GM23338 (cell line): ENCODE data around the gene PSORS1C1. TPM values are rescaled to one million over a fixed set of nuclear protein-coding genes. Genes with fewer than 3 reads are reported as not detected.

ENCODE experiments used
- ATAC-seq: fragments of 200-7000 bp; cut with Tn5 transposase; 3 replicates; pipeline ENCODE4 v1.9.1; 2020
- DNase-seq: peaks from one replicate; pipeline ENCODE4 v3.0.0-alpha.2; 2015; ENCODE audit warnings: low spot score
- H2AFZ ChIP-seq: fragments of 200-600 bp; sonication (generic); 2 replicates; pipeline ENCODE4 v1.8.0; 2016; ENCODE audit warnings: antibody characterized with exemption, mild to moderate bottlenecking, moderate library complexity
- H3F3A ChIP-seq: fragments of 200-600 bp; sonication (generic); replicated peaks from 2 replicates; pipeline ENCODE4 v1.8.0; 2017; ENCODE audit warnings: antibody characterized with exemption, mixed run types, low read depth
- H3K27ac ChIP-seq: fragments of 200-600 bp; sonication (generic); 2 replicates; pipeline ENCODE4 v1.6.1; 2016; ENCODE audit warnings: low read depth
- H3K27me3 ChIP-seq: fragments of 200-600 bp; sonication (generic); 2 replicates; pipeline ENCODE4 v1.8.0; 2016; ENCODE audit warnings: mild to moderate bottlenecking, mixed run types, moderate library complexity; ENCODE audit not compliant: insufficient read depth
- H3K36me3 ChIP-seq: fragments of 200-600 bp; sonication (generic); 2 replicates; pipeline ENCODE4 v1.8.0; 2016; ENCODE audit warnings: mild to moderate bottlenecking; ENCODE audit not compliant: insufficient read depth
- H3K4me1 ChIP-seq: fragments of 200-600 bp; sonication (generic); 2 replicates; pipeline ENCODE4 v1.8.0; 2016; ENCODE audit warnings: mild to moderate bottlenecking, moderate library complexity; ENCODE audit not compliant: insufficient read depth
- H3K4me2 ChIP-seq: fragments of 200-600 bp; sonication (generic); 2 replicates; pipeline ENCODE4 v1.7.1; 2017; ENCODE audit warnings: mixed run types
- H3K4me3 ChIP-seq: fragments of 200-600 bp; sonication (generic); 2 replicates; pipeline ENCODE4 v1.6.1; 2016; ENCODE audit warnings: mixed run types
- H3K79me2 ChIP-seq: fragments of 200-600 bp; sonication (generic); replicated peaks from 2 replicates; pipeline ENCODE4 v1.8.0; 2017; ENCODE audit warnings: mild to moderate bottlenecking; ENCODE audit not compliant: insufficient read depth
- H3K9me2 ChIP-seq: fragments of 200-600 bp; sonication (generic); 2 replicates; pipeline ENCODE4 v1.8.0; 2017; ENCODE audit not compliant: insufficient read depth
- H4K20me1 ChIP-seq: fragments of 200-600 bp; sonication (generic); replicated peaks from 2 replicates; pipeline ENCODE4 v1.8.0; 2017; ENCODE audit warnings: mild to moderate bottlenecking; ENCODE audit not compliant: insufficient read depth
- H3K27ac Mint-ChIP-seq: 2 replicates; pipeline ENCODE4 v1.8.0; 2020; ENCODE audit warnings: inconsistent platforms, mild to moderate bottlenecking, moderate library complexity, mixed read lengths
- H3K27me3 Mint-ChIP-seq: 3 replicates; pipeline ENCODE4 v1.8.0; 2022; ENCODE audit warnings: low read depth, mild to moderate bottlenecking, moderate library complexity, mixed read lengths, inconsistent platforms; ENCODE audit not compliant: insufficient read depth, poor library complexity
- H3K36me3 Mint-ChIP-seq: 3 replicates; pipeline ENCODE4 v1.8.0; 2021; ENCODE audit warnings: low read depth, mild to moderate bottlenecking, inconsistent platforms, moderate library complexity, mixed read lengths
- H3K4me1 Mint-ChIP-seq: 3 replicates; pipeline ENCODE4 v1.8.0; 2020; ENCODE audit warnings: mild to moderate bottlenecking, inconsistent platforms, mixed read lengths
- H3K4me3 Mint-ChIP-seq: 3 replicates; pipeline ENCODE4 v1.8.0; 2021; ENCODE audit warnings: moderate library complexity, mild to moderate bottlenecking, inconsistent platforms, mixed read lengths
- H3K9me3 Mint-ChIP-seq: 3 replicates; pipeline ENCODE4 v1.8.0; 2020; ENCODE audit warnings: moderate library complexity, mild to moderate bottlenecking, inconsistent platforms, mixed read lengths
- CREB1 ChIP-seq: fragments of 250-450 bp; sonication (Bioruptor Pico); IDR thresholded peaks from 2 replicates; pipeline ENCODE4 v1.5.0; 2020; ENCODE audit warnings: low read depth, mild to moderate bottlenecking, moderate library complexity
- EZH2 ChIP-seq: fragments of 200-600 bp; sonication (generic); IDR thresholded peaks from one replicate; pipeline ENCODE4 v1.8.0; 2017; ENCODE audit warnings: antibody characterized with exemption, mild to moderate bottlenecking, low read depth; ENCODE audit not compliant: unreplicated experiment
- EZH2phosphoT487 ChIP-seq: fragments of 200-600 bp; sonication (generic); IDR thresholded peaks from one replicate; pipeline ENCODE4 v1.8.1; 2018; ENCODE audit warnings: antibody characterized with exemption; ENCODE audit not compliant: unreplicated experiment
- JUNB ChIP-seq: IDR thresholded peaks from one replicate; pipeline ENCODE4 v1.6.1; 2016; ENCODE audit warnings: antibody characterized with exemption; ENCODE audit not compliant: unreplicated experiment
- NANOG ChIP-seq: IDR thresholded peaks from 2 replicates; pipeline ENCODE4 v1.6.1; 2016; ENCODE audit warnings: antibody characterized with exemption, borderline replicate concordance
- POLR2AphosphoS5 ChIP-seq: IDR thresholded peaks from 2 replicates; pipeline ENCODE4 v1.6.1; 2016; ENCODE audit warnings: antibody characterized with exemption, low read depth
- STAT1 ChIP-seq: IDR thresholded peaks from one replicate; pipeline ENCODE4 v1.6.1; 2016; ENCODE audit warnings: antibody characterized with exemption; ENCODE audit not compliant: unreplicated experiment
- ZNF114 ChIP-seq: fragments of 250-450 bp; sonication (Bioruptor Pico); IDR thresholded peaks from 2 replicates; pipeline ENCODE4 v1.5.0; 2020; ENCODE audit warnings: mild to moderate bottlenecking, moderate library complexity
- ZNF331 ChIP-seq: fragments of 250-450 bp; sonication (Bioruptor Pico); IDR thresholded peaks from 2 replicates; pipeline ENCODE4 v1.5.0; 2020; ENCODE audit warnings: low read depth, mild to moderate bottlenecking, moderate library complexity
- polyA plus RNA-seq: library from polyadenylated mRNA; unstranded; fragments of >200 nt; fragmentation: Nextera tagmentation; extraction: Ambion mirVana; gene quantifications from 2 replicates; pipeline ENCODE4 v1.2.1, GENCODE V29; 2016
- total RNA-seq: library from RNA; depleted of rRNA; stranded (reverse); fragments of >200 nt; shearing (Covaris generic); gene quantifications from 2 replicates; pipeline ENCODE4 v1.2.3, GENCODE V29; 2014
- TF ChIP-seq, protein P1 (sequence below): fragments of 250-450 bp; sonication (Bioruptor Pico); IDR thresholded peaks from 2 replicates; pipeline ENCODE4 v1.5.0; 2020; ENCODE audit warnings: mild to moderate bottlenecking, moderate library complexity
- TF ChIP-seq, protein P2 (sequence below), 2 experiments: fragments of 200-600 bp in 1 of 2; sonication (generic) in 1 of 2; conservative IDR thresholded peaks; 2 replicates each; pipeline versions ENCODE4 v1.5.1 to v1.6.1; 2016 to 2017; ENCODE audit warnings: antibody characterized with exemption in 2 of 2, low read depth in 2 of 2, mild to moderate bottlenecking in 2 of 2, moderate library complexity in 1 of 2
- TF ChIP-seq, protein P3 (sequence below): IDR thresholded peaks from 2 replicates; pipeline ENCODE4 v1.6.1; 2016; ENCODE audit warnings: antibody characterized with exemption
- TF ChIP-seq, protein P4 (sequence below): IDR thresholded peaks from one replicate; pipeline ENCODE4 v1.6.1; 2018; ENCODE audit warnings: antibody characterized with exemption; ENCODE audit not compliant: unreplicated experiment

PSORS1C1 gene
- total and polyA plus RNA-seq, 2 experiments from 2014 or later: not detected

DNA sequence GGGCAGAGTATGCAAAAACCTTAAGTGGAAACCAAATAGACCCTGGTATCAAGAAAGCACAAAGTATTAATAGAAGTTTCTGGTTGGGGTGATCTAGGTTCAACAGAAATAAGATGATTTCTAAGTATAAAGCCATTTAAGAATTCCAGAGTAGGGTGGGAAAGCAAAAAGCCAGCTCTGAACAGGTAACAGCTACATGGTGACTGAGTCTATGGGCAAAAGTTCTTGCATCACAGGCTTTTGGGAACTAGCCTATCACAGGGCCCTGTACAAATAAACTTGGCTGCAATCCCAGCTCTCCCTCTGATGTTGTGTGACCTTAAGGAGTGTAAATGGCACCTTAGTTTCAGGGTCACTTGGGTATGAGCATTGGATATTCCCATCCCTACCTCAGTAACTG lies 49.3 kb downstream of the PSORS1C1 start:
- TF ChIP-seq EZH2: no peak
- TF ChIP-seq, protein P1, sequence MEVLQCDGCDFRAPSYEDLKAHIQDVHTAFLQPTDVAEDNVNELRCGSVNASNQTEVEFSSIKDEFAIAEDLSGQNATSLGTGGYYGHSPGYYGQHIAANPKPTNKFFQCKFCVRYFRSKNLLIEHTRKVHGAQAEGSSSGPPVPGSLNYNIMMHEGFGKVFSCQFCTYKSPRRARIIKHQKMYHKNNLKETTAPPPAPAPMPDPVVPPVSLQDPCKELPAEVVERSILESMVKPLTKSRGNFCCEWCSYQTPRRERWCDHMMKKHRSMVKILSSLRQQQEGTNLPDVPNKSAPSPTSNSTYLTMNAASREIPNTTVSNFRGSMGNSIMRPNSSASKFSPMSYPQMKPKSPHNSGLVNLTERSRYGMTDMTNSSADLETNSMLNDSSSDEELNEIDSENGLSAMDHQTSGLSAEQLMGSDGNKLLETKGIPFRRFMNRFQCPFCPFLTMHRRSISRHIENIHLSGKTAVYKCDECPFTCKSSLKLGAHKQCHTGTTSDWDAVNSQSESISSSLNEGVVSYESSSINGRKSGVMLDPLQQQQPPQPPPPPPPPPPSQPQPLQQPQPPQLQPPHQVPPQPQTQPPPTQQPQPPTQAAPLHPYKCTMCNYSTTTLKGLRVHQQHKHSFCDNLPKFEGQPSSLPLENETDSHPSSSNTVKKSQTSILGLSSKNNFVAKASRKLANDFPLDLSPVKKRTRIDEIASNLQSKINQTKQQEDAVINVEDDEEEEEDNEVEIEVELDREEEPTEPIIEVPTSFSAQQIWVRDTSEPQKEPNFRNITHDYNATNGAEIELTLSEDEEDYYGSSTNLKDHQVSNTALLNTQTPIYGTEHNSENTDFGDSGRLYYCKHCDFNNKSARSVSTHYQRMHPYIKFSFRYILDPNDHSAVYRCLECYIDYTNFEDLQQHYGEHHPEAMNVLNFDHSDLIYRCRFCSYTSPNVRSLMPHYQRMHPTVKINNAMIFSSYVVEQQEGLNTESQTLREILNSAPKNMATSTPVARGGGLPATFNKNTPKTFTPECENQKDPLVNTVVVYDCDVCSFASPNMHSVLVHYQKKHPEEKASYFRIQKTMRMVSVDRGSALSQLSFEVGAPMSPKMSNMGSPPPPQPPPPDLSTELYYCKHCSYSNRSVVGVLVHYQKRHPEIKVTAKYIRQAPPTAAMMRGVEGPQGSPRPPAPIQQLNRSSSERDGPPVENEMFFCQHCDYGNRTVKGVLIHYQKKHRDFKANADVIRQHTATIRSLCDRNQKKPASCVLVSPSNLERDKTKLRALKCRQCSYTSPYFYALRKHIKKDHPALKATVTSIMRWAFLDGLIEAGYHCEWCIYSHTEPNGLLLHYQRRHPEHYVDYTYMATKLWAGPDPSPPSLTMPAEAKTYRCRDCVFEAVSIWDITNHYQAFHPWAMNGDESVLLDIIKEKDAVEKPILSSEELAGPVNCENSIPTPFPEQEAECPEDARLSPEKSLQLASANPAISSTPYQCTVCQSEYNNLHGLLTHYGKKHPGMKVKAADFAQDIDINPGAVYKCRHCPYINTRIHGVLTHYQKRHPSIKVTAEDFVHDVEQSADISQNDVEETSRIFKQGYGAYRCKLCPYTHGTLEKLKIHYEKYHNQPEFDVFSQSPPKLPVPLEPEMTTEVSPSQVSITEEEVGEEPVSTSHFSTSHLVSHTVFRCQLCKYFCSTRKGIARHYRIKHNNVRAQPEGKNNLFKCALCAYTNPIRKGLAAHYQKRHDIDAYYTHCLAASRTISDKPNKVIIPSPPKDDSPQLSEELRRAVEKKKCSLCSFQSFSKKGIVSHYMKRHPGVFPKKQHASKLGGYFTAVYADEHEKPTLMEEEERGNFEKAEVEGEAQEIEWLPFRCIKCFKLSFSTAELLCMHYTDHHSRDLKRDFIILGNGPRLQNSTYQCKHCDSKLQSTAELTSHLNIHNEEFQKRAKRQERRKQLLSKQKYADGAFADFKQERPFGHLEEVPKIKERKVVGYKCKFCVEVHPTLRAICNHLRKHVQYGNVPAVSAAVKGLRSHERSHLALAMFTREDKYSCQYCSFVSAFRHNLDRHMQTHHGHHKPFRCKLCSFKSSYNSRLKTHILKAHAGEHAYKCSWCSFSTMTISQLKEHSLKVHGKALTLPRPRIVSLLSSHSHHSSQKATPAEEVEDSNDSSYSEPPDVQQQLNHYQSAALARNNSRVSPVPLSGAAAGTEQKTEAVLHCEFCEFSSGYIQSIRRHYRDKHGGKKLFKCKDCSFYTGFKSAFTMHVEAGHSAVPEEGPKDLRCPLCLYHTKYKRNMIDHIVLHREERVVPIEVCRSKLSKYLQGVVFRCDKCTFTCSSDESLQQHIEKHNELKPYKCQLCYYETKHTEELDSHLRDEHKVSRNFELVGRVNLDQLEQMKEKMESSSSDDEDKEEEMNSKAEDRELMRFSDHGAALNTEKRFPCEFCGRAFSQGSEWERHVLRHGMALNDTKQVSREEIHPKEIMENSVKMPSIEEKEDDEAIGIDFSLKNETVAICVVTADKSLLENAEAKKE (CRISPR knock-in tag): no peak
- no peak for TF ChIP-seq NANOG
- no peak for TF ChIP-seq ZNF331
- no peak for TF ChIP-seq POLR2AphosphoS5
- no peak for TF ChIP-seq CREB1
- TF ChIP-seq, protein P2, sequence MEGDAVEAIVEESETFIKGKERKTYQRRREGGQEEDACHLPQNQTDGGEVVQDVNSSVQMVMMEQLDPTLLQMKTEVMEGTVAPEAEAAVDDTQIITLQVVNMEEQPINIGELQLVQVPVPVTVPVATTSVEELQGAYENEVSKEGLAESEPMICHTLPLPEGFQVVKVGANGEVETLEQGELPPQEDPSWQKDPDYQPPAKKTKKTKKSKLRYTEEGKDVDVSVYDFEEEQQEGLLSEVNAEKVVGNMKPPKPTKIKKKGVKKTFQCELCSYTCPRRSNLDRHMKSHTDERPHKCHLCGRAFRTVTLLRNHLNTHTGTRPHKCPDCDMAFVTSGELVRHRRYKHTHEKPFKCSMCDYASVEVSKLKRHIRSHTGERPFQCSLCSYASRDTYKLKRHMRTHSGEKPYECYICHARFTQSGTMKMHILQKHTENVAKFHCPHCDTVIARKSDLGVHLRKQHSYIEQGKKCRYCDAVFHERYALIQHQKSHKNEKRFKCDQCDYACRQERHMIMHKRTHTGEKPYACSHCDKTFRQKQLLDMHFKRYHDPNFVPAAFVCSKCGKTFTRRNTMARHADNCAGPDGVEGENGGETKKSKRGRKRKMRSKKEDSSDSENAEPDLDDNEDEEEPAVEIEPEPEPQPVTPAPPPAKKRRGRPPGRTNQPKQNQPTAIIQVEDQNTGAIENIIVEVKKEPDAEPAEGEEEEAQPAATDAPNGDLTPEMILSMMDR (conservative IDR thresholded peaks at IDR 0.05; ENCODE audit: low read depth in 2 of 2): no peak
- TF ChIP-seq, protein P3, sequence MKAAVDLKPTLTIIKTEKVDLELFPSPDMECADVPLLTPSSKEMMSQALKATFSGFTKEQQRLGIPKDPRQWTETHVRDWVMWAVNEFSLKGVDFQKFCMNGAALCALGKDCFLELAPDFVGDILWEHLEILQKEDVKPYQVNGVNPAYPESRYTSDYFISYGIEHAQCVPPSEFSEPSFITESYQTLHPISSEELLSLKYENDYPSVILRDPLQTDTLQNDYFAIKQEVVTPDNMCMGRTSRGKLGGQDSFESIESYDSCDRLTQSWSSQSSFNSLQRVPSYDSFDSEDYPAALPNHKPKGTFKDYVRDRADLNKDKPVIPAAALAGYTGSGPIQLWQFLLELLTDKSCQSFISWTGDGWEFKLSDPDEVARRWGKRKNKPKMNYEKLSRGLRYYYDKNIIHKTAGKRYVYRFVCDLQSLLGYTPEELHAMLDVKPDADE: no peak
- TF ChIP-seq STAT1: no peak
- no peak for TF ChIP-seq ZNF114 (CRISPR knock-in tag)
- no peak for TF ChIP-seq EZH2phosphoT487
- TF ChIP-seq JUNB: no peak
- TF ChIP-seq, protein P4, sequence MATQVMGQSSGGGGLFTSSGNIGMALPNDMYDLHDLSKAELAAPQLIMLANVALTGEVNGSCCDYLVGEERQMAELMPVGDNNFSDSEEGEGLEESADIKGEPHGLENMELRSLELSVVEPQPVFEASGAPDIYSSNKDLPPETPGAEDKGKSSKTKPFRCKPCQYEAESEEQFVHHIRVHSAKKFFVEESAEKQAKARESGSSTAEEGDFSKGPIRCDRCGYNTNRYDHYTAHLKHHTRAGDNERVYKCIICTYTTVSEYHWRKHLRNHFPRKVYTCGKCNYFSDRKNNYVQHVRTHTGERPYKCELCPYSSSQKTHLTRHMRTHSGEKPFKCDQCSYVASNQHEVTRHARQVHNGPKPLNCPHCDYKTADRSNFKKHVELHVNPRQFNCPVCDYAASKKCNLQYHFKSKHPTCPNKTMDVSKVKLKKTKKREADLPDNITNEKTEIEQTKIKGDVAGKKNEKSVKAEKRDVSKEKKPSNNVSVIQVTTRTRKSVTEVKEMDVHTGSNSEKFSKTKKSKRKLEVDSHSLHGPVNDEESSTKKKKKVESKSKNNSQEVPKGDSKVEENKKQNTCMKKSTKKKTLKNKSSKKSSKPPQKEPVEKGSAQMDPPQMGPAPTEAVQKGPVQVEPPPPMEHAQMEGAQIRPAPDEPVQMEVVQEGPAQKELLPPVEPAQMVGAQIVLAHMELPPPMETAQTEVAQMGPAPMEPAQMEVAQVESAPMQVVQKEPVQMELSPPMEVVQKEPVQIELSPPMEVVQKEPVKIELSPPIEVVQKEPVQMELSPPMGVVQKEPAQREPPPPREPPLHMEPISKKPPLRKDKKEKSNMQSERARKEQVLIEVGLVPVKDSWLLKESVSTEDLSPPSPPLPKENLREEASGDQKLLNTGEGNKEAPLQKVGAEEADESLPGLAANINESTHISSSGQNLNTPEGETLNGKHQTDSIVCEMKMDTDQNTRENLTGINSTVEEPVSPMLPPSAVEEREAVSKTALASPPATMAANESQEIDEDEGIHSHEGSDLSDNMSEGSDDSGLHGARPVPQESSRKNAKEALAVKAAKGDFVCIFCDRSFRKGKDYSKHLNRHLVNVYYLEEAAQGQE: no peak

More for the DNA sequence above, 49.3 kb downstream of the PSORS1C1 start:
- peaks cover 40% of the 10 kb centered on the region for H3K36me3 ChIP-seq
- no peak for ATAC-seq
- Mint-ChIP-seq H3K4me3 (no peak overlapping the region; the same call in 2 of the 3 replicates), H3K9me3 (no peaks in the 10 kb centered on the region), H3K36me3 (peaks cover 82% of the 10 kb centered on the region), H3K27ac (peak overlapping the region; percentile 48), H3K27me3 (peaks cover 13% of the 10 kb centered on the region), H3K4me1 (peaks cover 67% of the 10 kb centered on the region)
- no peak for DNase-seq
- peak overlapping the region; percentile 83 for H3K27ac ChIP-seq
- peaks cover 57% of the 10 kb centered on the region for H4K20me1 ChIP-seq
- no peaks in the 10 kb centered on the region for H3K9me2 ChIP-seq
- no peak overlapping the region for H3K4me3 ChIP-seq
- 0 out of 2 replicates have a peak, but pooled peaks cover 2% of the 10 kb centered on the region for H3K27me3 ChIP-seq
- H3K4me2 ChIP-seq: no peak overlapping the region
- peaks cover 66% of the 10 kb centered on the region for H3K4me1 ChIP-seq
- peaks cover 61% of the 10 kb centered on the region for H3F3A ChIP-seq
- no peak overlapping the region for H2AFZ ChIP-seq
- H3K79me2 ChIP-seq: peaks cover 55% of the 10 kb centered on the region
